Stimulated activated CD4-positive, alpha-beta T cell treated with anti-CD3 and anti-CD28 coated beads, Interleukin-4, amount 100 ng/mL, for 1 hour (primary cell): Measurements from ENCODE around the gene SHC4.
"Not testable (repeated sequence)": the region's sequence is repeated elsewhere in the genome, so short reads cannot be mapped to it uniquely, and the experiment has no call there.

Experiments
- DNase-seq: peaks from one replicate; pipeline ENCODE4 v3.0.0-alpha.2; 2020

Gene SHC4

DNA sequence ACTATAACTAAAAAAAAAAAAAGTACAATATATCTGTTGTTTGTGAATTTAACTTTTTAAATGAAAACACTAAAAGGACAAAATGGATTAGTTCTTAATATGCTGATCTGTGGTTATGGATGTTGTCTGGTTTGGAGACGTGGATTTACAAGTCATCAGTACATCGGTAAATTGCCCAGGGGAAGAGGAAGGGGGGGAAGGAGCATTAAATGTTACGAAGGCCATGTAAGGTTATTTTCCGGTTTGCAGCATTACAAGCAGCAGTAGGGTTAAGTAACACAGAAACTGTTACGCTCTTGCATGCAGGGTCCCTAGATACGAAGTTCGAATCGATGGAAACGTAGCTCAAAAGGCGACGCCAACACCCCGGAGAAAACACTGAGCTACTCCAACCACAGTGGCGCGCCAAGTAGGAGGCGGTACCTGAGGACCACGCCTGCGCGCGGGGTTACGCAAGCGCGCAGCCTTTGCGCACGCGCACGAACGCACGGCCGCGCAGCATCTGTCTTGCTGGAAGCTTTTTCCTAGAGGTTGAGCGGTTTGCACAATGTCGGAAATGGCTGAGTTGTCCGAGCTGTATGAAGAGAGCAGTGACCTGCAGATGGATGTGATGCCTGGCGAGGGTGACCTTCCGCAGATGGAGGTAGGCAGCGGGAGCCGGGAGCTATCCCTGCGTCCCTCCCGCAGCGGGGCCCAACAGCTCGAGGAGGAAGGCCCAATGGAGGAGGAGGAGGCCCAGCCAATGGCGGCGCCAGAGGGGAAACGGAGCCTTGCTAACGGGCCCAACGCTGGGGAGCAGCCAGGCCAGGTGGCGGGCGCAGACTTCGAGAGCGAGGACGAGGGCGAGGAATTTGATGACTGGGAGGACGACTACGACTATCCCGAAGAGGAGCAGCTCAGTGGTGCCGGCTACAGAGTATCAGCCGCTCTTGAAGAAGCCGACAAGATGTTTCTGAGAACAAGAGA, 85.8 kb downstream of the SHC4 start, which contains the start of gene EID1:
EID1 (plus strand) TSS at position 505 of the 966 bp plus-strand sequence; CDS start at position 548, 43 bp downstream.
- peak; percentile 90 for DNase-seq

DNA sequence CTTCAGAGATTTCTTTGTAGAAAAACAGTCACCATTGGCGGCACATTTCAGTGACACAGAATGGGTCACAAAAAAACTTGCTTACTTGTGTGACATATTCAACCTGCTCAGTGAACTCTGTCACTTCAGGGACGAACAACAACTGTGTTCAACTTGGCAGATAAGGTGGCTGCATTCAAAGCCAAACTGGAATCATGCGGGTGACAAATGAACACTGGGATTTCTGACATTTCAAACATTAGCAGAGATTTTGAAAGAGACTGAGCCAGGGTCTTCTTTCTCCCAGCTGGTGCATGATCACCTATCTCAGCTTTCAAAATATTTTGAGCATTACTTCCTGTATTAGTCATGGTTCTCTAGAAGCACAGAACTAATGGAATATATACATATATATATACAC, 87.7 kb downstream of the SHC4 start:
- no peak for DNase-seq

DNA sequence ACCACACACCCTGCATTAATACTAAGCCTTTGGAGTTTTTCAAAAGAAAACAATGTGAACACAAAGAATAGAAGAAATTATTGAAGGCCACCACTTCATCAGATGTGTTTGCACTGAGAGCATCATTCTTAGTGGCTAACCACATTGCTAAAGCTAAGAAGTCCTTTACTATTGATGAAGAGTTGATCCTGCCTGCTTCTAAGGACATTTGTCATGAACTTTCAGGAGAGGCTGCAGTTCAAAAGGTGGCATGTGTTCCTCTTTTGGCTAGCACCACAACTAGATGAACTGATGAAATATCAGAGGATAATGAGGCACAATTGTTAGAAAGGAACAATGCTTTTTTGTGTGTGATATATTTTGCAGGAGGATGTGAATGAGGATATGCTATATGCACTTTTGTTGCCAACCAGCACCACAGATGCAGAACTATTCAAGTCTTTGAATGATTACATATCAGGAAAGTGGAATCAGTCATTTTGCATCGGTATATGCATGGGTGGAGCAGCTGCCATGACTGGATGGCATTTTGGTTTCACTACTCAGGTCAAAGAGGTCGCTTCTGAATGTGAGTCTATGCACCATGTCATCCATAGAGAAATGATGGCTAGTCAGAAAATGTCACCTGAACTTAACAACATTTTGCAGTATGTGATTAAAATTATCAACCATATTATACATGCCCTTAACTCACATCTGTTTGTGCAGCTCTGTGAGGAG, 88.3 kb downstream of the SHC4 start:
- no peak for DNase-seq

DNA sequence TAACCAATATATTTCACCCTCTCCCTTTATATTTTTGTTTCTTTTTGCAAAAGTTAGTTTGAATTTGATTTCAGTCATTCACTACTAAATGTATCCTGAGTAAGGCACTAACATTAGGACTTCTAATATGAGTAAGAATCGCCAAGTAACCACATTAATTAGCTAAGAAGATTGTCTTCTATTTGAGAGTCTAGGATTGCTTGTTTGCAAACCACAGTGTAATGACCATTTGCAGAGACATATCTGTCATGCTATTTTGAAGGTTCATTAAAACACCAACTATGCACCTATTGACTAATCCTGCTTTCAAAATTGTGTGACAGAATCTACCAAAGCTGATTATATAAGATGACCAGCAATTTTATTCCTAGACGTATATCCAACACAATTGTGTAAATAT, 91.1 kb downstream of the SHC4 start:
- no peak for DNase-seq

GRCh38 chr15:48871542-48871941, 92.2 kb downstream of the SHC4 start:
- no peak for DNase-seq

DNA sequence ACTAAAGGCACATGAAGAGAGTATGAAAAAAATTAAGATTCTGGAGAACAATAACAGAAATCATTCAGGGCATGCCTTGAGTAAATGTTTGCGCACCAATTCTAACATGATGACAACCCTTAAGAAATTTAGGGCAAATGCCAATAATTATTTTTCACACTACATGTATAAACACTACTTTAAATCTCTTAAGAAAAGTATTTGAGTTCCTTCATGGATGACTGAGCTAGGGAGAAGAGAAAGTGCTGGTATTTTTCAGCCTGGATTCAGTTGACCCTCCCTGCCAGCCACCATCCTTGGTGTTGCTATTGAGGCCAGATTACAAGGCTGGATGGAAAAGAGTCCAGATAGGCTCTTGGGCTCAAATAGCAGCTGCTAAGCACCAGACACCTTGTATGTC, 93.8 kb downstream of the SHC4 start:
- no peak for DNase-seq

- no peak for DNase-seq
Observed at GRCh38 chr15:48868536-48868935, 95.2 kb downstream of the SHC4 start.

DNA sequence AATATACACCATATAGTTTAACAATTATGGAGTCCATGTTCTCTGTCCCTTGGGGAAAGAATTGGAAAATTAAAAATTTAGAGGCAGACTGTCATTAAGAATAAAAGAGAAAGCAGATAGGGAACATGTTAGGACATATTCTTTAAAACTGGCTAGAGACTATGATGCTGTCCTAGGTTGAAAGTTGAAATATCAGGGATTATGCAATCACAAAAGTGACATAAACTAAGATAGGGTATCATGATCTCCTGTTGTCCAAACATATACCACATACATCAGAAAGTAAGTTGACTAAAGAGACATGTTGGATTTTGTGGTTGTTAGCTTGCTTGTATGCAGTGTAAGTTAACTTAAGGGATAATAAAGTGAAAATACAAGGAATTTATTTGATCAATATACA, 95.7 kb downstream of the SHC4 start:
- DNase-seq = no peak

- DNase-seq = no peak
Observed at GRCh38 chr15:48866141-48866563, 97.6 kb downstream of the SHC4 start.

DNA sequence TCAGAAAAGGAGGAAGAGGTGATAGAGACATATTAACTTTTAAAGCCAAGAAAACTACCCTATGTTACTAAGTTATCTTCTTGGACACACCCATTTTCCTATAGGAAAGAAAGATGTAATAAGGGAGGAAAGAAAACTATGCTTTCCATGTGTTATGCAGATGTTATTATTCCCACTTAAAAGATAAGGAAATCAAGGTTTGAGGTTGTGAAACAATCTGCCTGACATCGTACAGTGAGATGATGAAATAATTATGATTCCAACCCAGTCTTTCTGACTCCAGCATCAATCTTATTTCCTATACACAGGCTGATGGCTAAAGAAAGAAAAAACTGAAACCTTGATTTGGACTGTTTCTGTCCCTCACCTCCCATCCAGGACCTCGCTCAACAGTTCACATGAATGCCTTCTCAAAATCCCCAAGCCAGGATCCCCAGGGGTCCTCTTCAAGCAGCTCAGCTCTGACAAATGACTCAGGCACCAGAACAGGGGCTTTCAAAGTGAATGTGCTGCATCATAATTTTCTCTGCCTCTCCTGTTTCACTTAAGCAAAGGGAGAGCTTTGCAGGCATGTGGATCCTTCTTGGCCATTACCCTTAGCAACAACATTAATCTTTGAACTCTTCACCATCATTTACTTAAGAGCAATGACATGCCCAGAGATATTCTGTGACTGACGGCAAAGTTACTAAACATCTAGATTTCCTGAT, 98.2 kb downstream of the SHC4 start:
- no peak for DNase-seq

- no peak for DNase-seq
Observed at GRCh38 chr15:48862705-48863104, 101.0 kb downstream of the SHC4 start.

DNA sequence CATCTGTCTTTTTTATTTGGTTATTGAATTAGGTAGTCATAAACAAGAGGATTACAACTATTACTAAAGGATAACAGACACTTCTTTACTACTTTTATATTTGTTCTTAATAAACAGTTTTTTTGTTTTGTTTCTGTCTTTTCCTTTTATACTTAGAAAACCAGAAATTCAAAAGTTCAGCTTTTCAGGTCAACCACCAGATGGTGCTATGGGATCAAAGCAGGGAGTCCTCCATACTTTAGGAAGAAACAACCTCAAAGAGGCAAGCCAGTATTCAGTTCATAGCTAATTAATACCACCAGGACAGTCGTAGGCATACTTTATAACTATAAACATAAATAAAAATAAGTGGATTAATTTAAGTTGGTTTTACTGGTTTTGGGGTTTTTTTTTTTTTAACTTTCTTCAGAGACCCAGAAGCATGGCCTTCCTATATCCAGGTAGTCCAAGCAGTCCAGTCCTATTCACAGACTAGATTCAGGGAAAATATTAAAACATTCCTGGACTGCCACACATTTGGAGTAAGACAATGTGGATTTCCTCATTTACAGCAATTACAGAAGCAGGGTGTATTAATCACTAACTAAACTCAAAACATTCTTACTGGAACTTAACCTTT, 101.8 kb downstream of the SHC4 start:
- peak; percentile 2 for DNase-seq

GRCh38 chr15:48859426-48859825, 104.3 kb downstream of the SHC4 start:
- DNase-seq = no peak

DNA sequence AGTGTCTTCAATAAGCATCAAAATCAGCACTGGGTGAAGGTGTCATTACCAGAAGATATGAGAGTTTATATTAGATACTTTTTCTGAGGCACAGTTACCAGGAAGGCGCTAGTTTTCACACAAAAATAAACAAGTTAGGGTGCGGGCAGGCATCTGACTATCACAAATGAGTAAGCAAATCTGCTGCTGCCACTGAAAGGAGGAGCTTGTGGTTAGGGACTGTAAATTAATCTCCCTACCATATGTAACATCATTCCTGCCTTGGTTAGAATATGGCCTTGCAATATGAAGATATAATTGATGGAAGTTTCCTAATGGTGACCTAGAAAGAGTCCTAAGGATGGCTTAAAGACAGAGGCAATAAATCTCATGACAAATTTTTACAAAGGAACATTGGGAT, 105.3 kb downstream of the SHC4 start:
- DNase-seq = no peak

DNA sequence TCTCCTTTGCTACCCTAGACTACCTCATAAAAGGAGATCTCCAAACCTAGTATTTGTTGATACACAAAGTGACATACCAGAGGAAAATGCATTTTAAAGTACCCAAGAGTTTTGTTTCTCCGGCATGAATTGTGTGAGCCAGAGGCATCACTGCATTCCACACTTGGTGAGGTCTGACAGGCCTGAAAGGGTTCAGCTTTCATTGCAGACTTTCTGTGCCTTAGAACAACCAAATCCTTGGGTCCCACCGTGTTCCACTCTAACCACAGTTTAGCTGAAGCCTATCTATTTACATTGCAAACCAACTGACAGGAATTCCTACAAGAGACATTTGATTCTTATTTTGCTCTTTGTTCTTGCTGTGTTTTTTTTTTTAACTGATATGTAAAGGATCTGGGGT, 106.8 kb downstream of the SHC4 start:
- no peak for DNase-seq

GRCh38 chr15:48855501-48856440, 107.9 kb downstream of the SHC4 start:
- DNase-seq = no peak

GRCh38 chr15:48854434-48854833, 109.3 kb downstream of the SHC4 start:
- DNase-seq = not testable (repeated sequence)

DNA sequence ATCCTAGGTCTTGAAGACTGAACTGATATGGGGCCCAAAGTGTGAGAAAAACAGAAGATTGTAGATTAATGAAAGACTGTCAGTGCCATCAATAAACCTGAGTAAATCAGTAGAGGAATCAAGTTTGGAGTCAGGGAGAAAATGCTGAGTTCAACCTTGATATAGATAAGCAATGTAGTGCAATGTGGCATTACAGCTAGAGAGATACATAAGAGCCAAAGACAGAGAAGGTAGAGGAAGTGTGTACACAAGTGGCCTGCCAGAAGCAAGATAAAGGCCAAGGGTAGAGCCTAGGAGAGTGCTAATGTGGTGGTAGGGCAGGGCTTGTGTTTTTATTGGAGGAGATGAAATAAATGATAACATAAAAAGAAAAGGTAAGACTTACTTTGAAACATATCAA, 111.8 kb downstream of the SHC4 start:
- DNase-seq = no peak

- no peak for DNase-seq
Observed at GRCh38 chr15:48850648-48851047, 113.1 kb downstream of the SHC4 start.

- no peak for DNase-seq
Observed at GRCh38 chr15:48845123-48845522, 118.6 kb downstream of the SHC4 start.

DNA sequence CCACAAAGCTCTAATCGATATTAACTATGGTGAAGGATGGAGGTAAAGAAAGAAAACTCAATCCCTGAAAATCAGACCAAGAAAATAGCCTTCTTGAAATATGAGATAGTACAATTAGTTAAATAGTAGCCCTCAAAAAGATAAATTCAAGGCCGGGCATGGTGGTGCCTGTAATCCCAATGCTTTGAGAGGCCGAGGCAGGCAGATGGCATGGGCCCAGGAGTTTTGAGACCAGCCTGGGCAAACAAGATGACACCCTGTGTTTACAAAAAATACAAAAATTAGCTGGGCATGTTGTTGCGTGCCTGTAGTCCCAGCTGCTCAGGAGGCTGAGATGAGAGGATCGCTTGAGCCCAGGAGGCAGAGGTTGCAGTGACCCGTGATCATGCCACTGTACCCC, 121.2 kb downstream of the SHC4 start:
- DNase-seq = no peak

DNA sequence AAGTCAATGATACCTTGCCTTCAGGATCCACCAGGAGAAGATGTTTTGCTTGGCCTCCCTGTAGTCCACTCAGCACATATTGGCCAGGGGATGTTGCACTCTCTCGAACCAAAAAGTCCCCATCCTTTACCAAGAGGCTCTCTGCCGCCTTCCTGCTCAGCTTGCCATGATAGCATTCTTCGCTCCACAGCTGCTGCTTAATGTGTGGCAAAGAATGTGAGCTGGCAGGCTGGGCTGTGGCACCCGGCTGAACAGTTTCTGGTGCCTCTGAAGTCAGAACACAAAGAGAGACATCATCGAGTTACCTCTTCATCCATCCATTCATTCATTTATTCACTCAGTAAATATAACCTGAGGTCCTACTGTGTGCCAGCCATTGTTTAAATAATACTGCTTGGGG, 129.0 kb downstream of the SHC4 start:
- DNase-seq = no peak
